GM06990 (cell line): ENCODE results near the gene TNFAIP8.

Experiments
- DNase-seq: peaks from one replicate; pipeline ENCODE4 v3.0.0-alpha.2; 2011; ENCODE audit not compliant: insufficient read length; ENCODE audit errors: extremely low read depth
- H3K27me3 ChIP-seq: replicated peaks from 2 replicates; pipeline ENCODE4 v1.6.0; 2011; ENCODE audit warnings: low read length; ENCODE audit not compliant: control insufficient read depth, insufficient read depth
- H3K36me3 ChIP-seq: 2 replicates; pipeline ENCODE4 v1.5.1; 2011; ENCODE audit warnings: low read length; ENCODE audit not compliant: control insufficient read depth, insufficient read depth
- H3K4me3 ChIP-seq: replicated peaks from 2 replicates; pipeline ENCODE4 v1.5.1; 2011; ENCODE audit warnings: low read depth, mild to moderate bottlenecking, control low read depth, low read length
- TF ChIP-seq, protein P1 (sequence below): IDR thresholded peaks from 2 replicates; pipeline ENCODE4 v1.5.1; 2011; ENCODE audit warnings: low read length, control low read depth, mild to moderate bottlenecking, inconsistent platforms; ENCODE audit not compliant: insufficient read depth, poor library complexity, severe bottlenecking

The TNFAIP8 gene

DNA sequence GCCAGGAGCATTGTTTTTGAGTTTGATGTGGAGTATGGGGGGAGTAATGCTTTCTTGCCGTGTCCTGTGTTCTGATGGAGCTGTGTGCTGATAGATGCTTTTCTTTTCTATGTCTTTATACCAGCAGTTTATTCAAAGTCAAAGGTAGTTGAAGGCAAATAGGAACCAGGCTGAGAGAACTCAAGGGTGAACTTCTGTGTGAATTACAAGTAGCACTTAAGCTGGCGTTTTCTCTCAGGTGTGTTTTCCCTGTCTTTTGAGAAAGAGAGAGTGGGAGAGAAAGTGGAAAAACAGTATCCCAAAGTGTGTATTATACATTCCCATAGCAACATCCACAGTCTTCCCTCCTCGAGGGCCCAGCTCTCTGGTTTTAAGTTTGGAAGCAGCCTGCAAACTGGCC is 1.5 kb downstream of the TNFAIP8 start:
- Histone ChIP-seq H3K27me3 (no peaks in the 10 kb centered on the region), H3K4me3 (peak overlapping the region; percentile 76), H3K36me3 (peaks cover 2% of the 10 kb centered on the region; the same call in 1 of the 2 replicates)
- TF ChIP-seq, protein P1, sequence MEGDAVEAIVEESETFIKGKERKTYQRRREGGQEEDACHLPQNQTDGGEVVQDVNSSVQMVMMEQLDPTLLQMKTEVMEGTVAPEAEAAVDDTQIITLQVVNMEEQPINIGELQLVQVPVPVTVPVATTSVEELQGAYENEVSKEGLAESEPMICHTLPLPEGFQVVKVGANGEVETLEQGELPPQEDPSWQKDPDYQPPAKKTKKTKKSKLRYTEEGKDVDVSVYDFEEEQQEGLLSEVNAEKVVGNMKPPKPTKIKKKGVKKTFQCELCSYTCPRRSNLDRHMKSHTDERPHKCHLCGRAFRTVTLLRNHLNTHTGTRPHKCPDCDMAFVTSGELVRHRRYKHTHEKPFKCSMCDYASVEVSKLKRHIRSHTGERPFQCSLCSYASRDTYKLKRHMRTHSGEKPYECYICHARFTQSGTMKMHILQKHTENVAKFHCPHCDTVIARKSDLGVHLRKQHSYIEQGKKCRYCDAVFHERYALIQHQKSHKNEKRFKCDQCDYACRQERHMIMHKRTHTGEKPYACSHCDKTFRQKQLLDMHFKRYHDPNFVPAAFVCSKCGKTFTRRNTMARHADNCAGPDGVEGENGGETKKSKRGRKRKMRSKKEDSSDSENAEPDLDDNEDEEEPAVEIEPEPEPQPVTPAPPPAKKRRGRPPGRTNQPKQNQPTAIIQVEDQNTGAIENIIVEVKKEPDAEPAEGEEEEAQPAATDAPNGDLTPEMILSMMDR = no peak
- no peak for DNase-seq

DNA sequence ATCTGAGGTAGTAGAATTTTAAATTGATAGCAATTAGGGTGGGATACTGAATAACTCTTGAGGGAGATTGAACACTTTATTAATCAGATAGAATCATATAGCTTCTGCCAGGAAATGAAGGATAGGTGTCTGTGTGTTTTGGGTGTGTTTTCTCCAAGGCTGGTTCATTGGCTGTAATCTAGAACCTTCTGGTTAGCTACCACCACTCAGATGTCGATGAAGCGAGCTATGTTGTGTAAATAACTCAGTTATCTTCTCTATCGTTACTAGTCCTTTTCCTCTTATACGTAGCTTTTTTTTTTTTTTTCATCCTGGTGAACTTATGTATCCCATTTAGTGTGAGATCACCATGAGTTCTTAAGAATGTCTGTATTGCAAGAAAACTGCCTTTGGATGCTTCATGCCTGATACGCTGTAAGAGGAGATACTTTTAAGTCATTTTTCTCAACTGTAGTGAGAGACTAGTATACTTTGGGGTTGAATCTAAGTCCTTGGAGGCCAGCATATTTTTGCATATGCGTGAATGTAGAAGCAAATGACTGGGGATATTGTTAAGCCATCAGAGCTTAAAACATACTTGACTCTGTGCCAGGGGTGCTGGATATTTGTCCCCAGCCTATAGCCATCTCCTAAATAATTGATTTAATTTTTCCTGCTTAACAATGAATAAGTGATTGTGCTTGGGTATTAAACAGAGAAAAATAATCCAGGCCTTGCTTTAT is 2.1 kb downstream of the TNFAIP8 start:
- DNase-seq = no peak

DNA sequence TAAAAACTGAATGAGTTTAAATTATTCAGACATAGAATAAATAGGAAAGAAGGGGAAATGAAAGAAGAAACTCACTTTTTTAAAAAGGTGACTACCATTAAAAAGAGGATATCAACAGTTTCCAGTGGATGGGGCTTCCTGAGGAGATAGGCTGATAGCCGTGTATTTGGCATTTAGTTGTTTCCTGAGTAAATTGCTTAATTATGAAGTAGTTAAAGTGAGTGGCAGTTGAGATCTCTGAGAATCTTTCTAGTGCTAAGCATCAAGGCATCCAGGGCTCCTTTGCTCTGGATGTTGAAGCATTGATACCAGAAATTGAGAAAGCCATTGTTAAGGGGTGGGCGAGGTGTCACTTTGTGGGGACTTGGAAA is 2.7 kb downstream of the TNFAIP8 start:
- TF ChIP-seq, protein P1 = no peak
- no peak for DNase-seq
- peaks cover 2% of the 10 kb centered on the region; the same call in 1 of the 2 replicates for H3K36me3 ChIP-seq
- peak overlapping the region; percentile 76 for H3K4me3 ChIP-seq
- H3K27me3 ChIP-seq = no peaks in the 10 kb centered on the region

More for the DNA sequence above, 2.1 kb downstream of the TNFAIP8 start:
- H3K27me3 ChIP-seq = no peaks in the 10 kb centered on the region
- H3K36me3 ChIP-seq = peaks cover 2% of the 10 kb centered on the region; the same call in 1 of the 2 replicates
- TF ChIP-seq, protein P1 = no peak
- peak overlapping the region; percentile 76 for H3K4me3 ChIP-seq

DNA sequence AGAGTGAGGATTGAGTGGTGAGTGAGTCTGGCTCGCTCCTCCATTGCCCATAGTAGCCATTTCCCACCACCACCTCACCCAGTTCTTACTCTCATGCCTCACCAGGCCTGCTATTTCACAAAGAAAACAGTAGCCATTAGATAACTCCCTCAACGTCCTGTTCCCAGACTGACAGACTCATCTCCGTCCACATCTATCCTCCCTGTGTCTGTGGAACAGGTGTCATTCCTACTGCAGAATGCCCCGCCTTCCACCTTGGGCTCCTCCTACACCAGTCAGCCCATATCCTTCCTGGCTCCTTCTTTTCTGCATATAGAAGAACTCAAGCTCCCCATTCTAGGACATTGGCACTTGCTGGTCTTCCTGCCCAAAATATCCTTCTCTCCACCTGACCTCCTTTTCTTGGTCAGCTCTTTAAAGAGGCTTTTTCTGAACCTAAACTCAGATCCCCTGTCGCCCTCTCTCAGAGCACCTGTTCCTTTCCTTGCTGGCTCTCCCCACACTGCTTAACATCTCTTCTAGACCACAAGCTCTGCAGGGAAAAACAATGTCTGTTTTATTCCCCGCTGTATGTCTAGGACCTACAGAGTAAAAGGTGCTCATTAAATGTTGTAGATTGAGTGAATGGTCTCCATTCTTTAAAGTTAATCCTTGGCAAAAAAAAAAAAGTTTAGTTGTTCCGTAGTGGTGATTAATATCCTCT is 3.2 kb downstream of the TNFAIP8 start:
- peaks cover 2% of the 10 kb centered on the region; the same call in 1 of the 2 replicates for H3K36me3 ChIP-seq
- no peak for DNase-seq
- TF ChIP-seq, protein P1 = no peak
- peak overlapping the region; percentile 76 for H3K4me3 ChIP-seq
- H3K27me3 ChIP-seq = no peaks in the 10 kb centered on the region

DNA sequence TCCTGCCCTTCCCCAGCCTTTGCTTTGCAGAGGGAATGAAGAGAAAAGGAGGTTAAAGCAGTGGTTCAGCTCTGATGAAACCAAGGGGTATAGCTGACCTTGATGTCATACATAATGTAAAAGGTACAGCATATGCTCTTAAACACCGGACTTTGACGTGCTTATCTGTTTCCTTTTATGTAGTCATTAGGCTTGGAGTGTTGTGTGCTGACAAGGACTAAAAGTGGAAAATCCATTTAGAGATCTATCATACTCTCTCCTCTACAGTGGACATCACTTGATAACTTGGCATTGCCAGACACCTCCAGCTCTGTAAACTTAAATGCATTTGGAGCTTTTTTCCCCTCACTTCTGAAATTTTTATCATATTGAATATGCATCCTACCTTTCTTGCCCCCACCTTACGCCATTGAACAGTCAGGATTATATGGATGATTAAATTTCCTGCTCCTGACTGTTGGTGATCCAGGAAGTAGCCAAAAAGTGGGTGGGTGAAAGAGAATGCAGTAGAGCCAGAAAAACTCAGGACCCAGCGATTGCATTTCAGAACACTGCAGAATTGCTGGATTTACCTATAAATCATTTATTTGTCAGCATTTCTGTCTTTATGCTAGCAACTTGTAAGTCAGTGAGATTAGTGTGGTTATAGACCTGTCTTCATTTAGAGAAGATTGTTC is 4.1 kb downstream of the TNFAIP8 start:
- Histone ChIP-seq H3K36me3 (peaks cover 2% of the 10 kb centered on the region; the same call in 1 of the 2 replicates), H3K4me3 (peak overlapping the region; percentile 76)
- TF ChIP-seq, protein P1 = no peak

More for the DNA sequence above, 4.1 kb downstream of the TNFAIP8 start:
- no peaks in the 10 kb centered on the region for H3K27me3 ChIP-seq
- no peak for DNase-seq
